BLaER1 treated with 17β-estradiol and CSF1 and Interleukin-3, amounts not matched to agents 10 nM and 100 nM (cell line): ENCODE data around the gene CALM3.
"Not testable (repeated sequence)": the region's sequence is repeated elsewhere in the genome, so short reads cannot be mapped to it uniquely, and the experiment has no call there.

Source experiments
- H3K27ac ChIP-seq, 11 experiments: shearing (Covaris generic); formaldehyde crosslinking; 2 replicates each; pipeline ENCODE4 v1.8.1; 2022
- H3K27me3 ChIP-seq, 11 experiments: shearing (Covaris generic); formaldehyde crosslinking; 2 replicates each; pipeline ENCODE4 v1.8.1; 2022
- H3K36me3 ChIP-seq, 11 experiments: shearing (Covaris generic); formaldehyde crosslinking; 2 replicates each; pipeline ENCODE4 v1.8.1; 2022
- H3K4me1 ChIP-seq, 10 experiments: shearing (Covaris generic); formaldehyde crosslinking; 2 replicates each; pipeline ENCODE4 v1.8.1; 2022
- H3K4me2 ChIP-seq, 11 experiments: shearing (Covaris generic); formaldehyde crosslinking; 2 replicates each; pipeline ENCODE4 v1.8.1; 2022
- H3K4me3 ChIP-seq, 10 experiments: shearing (Covaris generic); formaldehyde crosslinking; 2 replicates each; pipeline ENCODE4 v1.8.1; 2022
- H3K9ac ChIP-seq, 11 experiments: shearing (Covaris generic); formaldehyde crosslinking; 2 replicates each; pipeline ENCODE4 v1.8.1; 2022
- H3K9me3 ChIP-seq, 11 experiments: shearing (Covaris generic); formaldehyde crosslinking; replicated peaks in 1 of 11; 2 replicates each; pipeline ENCODE4 v1.8.1; 2022
- H4K20me1 ChIP-seq, 11 experiments: shearing (Covaris generic); formaldehyde crosslinking; 2 replicates each; pipeline ENCODE4 v1.8.1; 2022
- Cebpa-rat ChIP-seq, 11 experiments: shearing (Covaris generic); IDR thresholded peaks; 2 replicates each; pipeline ENCODE4 v1.8.1; 2022

CALM3 gene

GRCh38 chr19:46621191-46622117, 20.3 kb downstream of the CALM3 start:
- peak overlapping the region in 10 of 11 experiments; percentile 1 to 79 (median 56); a peak in 13 of 22 replicates for H3K27ac ChIP-seq
- peaks cover 0 to 16% (median 0%) of the 10 kb centered on the region in 11 experiments; a peak in 4 of 22 replicates for H3K36me3 ChIP-seq
- peak overlapping the region; percentile 60 to 100 (median 90) for H3K4me2 ChIP-seq
- H3K27me3 ChIP-seq, result no peaks in the 10 kb centered on the region
- H3K4me1 ChIP-seq, result peaks cover 87 to 100% (median 96%) of the 10 kb centered on the region in 10 experiments
- H4K20me1 ChIP-seq, result peaks cover 0 to 11% (median 0%) of the 10 kb centered on the region in 11 experiments; a peak in 3 of 22 replicates
- TF ChIP-seq Cebpa-rat (IDR thresholded peaks at IDR 0.05), result no peak
- H3K9me3 ChIP-seq, result no peaks in the 10 kb centered on the region
- H3K9ac ChIP-seq, result peak overlapping the region in 10 of 11 experiments; percentile 13 to 77 (median 55); a peak in 16 of 22 replicates
- H3K4me3 ChIP-seq, result peak overlapping the region in 4 of 10 experiments; percentile 46 to 68 (median 56); a peak in 7 of 20 replicates

DNA sequence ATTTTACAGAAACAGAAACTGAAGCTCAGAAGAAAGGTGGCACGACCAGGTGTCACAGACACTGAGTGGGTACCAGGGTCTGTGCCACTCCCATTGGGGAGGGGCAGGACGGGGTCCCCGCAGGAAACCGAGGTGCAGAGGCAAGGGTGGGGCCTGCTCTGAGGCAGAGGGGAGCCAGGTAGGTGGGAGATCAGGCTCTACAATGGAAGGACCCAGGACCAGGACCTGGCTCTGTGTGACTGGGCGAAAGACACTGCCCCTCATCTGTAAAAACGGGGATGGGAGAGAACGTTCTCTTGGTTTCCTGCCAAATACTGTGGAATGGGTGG, 21.0 kb downstream of the CALM3 start:
- H3K4me2 ChIP-seq, result peak overlapping the region in 10 of 11 experiments; percentile 60 to 100 (median 92); a peak in 17 of 22 replicates
- H3K27ac ChIP-seq, result peak overlapping the region in 7 of 11 experiments; percentile 25 to 79 (median 64); a peak in 9 of 22 replicates
- H3K4me1 ChIP-seq, result peaks cover 87 to 100% (median 96%) of the 10 kb centered on the region in 10 experiments
- H3K36me3 ChIP-seq, result peaks cover 0 to 16% (median 0%) of the 10 kb centered on the region in 11 experiments; a peak in 4 of 22 replicates
- peak overlapping the region in 4 of 10 experiments; percentile 46 to 68 (median 56); a peak in 7 of 20 replicates for H3K4me3 ChIP-seq
- TF ChIP-seq Cebpa-rat (IDR thresholded peaks at IDR 0.05), result no peak
- H3K9me3 ChIP-seq, result no peaks in the 10 kb centered on the region
- H3K9ac ChIP-seq, result peak overlapping the region in 7 of 11 experiments; percentile 31 to 77 (median 56); a peak in 13 of 22 replicates
- H4K20me1 ChIP-seq, result peaks cover 0 to 6% (median 0%) of the 10 kb centered on the region in 11 experiments; a peak in 2 of 22 replicates
- no peaks in the 10 kb centered on the region for H3K27me3 ChIP-seq

DNA sequence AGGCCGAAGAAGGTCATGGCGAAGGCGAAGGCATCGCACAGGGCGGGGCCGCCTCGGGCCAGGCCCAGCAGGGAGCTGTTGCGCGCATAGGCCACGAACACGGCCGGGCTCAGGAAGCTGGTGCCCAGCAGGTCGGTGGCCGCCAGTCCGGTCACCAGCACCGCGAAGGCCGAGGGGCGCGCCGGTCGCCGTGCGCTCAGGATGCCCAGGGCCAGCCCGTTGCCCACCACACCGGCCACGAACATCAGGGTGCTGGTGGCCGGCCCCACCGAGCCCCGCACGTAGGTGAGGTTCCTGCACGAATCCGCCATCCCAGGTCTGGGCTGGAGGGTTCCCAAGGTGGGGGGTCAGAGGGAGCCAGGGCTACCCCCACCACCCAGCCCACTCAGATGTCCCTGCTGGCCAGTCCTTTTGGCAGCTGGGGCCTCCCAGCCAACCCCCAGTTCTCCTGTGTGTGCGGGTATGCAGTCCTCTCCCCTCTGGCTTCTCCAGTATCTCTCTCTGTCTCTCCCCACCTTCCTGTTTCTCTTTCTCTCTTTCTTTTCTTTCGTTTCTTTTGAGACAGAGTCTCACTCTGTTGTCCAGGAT, 22.9 kb downstream of the CALM3 start:
- Histone ChIP-seq H3K9me3 (no peaks in the 10 kb centered on the region), H3K9ac (peak overlapping the region in 10 of 11 experiments; percentile 9 to 77 (median 68); a peak in 18 of 22 replicates), H3K27ac (peak overlapping the region in 10 of 11 experiments; percentile 6 to 79 (median 66); a peak in 17 of 22 replicates), H3K36me3 (peaks cover 0 to 16% (median 0%) of the 10 kb centered on the region in 11 experiments; a peak in 4 of 22 replicates), H3K4me3 (peak overlapping the region in 7 of 10 experiments; percentile 43 to 68 (median 53); a peak in 14 of 20 replicates), H3K4me1 (peaks cover 81 to 97% (median 89%) of the 10 kb centered on the region in 10 experiments), H3K27me3 (no peaks in the 10 kb centered on the region), H3K4me2 (peak overlapping the region; percentile 79 to 100 (median 89)), H4K20me1 (0 out of 22 replicates have a peak, but pooled peaks cover 0 to 6% (median 0%) of the 10 kb centered on the region in 11 experiments)
- no peak for TF ChIP-seq Cebpa-rat (IDR thresholded peaks at IDR 0.05)

GRCh38 chr19:46624958-46625661, 24.0 kb downstream of the CALM3 start, which contains the start of gene PTGIR:
Gene PTGIR (minus strand): TSS chr19:46625089. CDS start chr19:46624225, 864 bp downstream.
- peak within 1 kb of the TSS; percentile 46 to 79 (median 71); a peak in 20 of 22 replicates for H3K27ac ChIP-seq
- H3K27me3 ChIP-seq, result no peaks in the 10 kb centered on the region
- TF ChIP-seq Cebpa-rat (IDR thresholded peaks at IDR 0.05), result no peak
- peak within 1 kb of the TSS in 10 of 11 experiments; percentile 9 to 77 (median 68); a peak in 19 of 22 replicates for H3K9ac ChIP-seq
- H4K20me1 ChIP-seq, result 0 out of 22 replicates have a peak, but pooled peaks cover 0 to 6% (median 0%) of the 10 kb centered on the region in 11 experiments
- peak within 1 kb of the TSS in 8 of 10 experiments; percentile 43 to 68 (median 52); a peak in 15 of 20 replicates for H3K4me3 ChIP-seq
- H3K4me2 ChIP-seq, result peak within 1 kb of the TSS; percentile 79 to 100 (median 89)
- H3K4me1 ChIP-seq, result peaks cover 78 to 96% (median 85%) of the 10 kb centered on the region in 10 experiments
- no peaks in the 10 kb centered on the region for H3K9me3 ChIP-seq
- H3K36me3 ChIP-seq, result peaks cover 0 to 16% (median 0%) of the 10 kb centered on the region in 11 experiments; a peak in 4 of 22 replicates

DNA sequence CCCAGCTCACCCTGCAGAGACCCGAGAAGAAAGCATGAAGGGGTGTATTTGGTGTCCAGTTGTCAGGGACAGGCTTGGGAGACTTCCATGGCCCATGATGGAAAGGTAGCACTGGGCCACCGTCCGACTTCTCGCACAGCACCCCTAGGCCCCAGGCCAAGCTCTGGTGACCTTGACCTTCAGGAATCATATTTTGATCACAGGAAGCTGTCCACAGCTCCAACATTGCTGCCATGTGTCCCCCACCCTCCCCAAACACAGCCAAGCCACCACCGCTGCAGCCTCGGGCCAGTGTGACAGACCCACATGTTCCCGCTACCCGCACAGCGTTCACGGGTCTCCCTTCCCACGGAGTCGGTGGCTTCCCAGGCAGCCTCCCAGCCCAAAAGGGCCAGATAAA, 24.6 kb downstream of the CALM3 start:
- Histone ChIP-seq H3K27ac (peak overlapping the region; percentile 46 to 79 (median 71); a peak in 20 of 22 replicates), H3K9ac (peak overlapping the region in 8 of 11 experiments; percentile 31 to 73 (median 66); a peak in 12 of 22 replicates), H3K4me2 (peak overlapping the region; percentile 79 to 100 (median 89)), H3K27me3 (no peaks in the 10 kb centered on the region), H3K4me3 (peak overlapping the region in 1 of 10 experiments; percentile 68; a peak in 1 of 20 replicates), H3K36me3 (peaks cover 0 to 14% (median 0%) of the 10 kb centered on the region in 11 experiments; a peak in 4 of 22 replicates), H3K4me1 (peaks cover 74 to 95% (median 82%) of the 10 kb centered on the region in 10 experiments), H4K20me1 (0 out of 22 replicates have a peak, but pooled peaks cover 0 to 6% (median 0%) of the 10 kb centered on the region in 11 experiments), H3K9me3 (no peaks in the 10 kb centered on the region)
- TF ChIP-seq Cebpa-rat (IDR thresholded peaks at IDR 0.05), result no peak

DNA sequence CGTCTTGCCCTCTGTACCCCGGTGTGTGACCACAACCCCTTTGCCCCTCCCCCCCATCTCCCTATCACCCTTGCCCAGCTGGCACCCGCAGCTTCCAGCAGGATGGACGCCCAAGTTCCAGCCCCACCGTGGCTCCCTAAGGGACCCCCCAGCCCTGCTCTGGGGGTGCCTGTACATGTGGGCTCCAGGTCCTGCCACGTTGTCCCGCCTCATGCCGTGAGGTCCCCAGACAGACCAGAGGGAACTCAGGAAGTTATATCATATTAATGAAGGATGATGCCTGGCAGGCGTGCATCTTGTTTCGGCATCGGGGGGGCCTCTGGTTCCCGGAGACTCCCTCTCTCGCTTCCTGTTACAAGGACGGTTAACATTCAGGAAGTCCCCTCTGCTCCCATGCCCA, 25.3 kb downstream of the CALM3 start:
- Histone ChIP-seq H3K9ac (peak overlapping the region in 9 of 11 experiments; percentile 8 to 73 (median 63); a peak in 14 of 22 replicates), H4K20me1 (0 out of 22 replicates have a peak, but pooled peaks cover 0 to 6% (median 0%) of the 10 kb centered on the region in 11 experiments), H3K27me3 (peaks cover 0 to 6% (median 0%) of the 10 kb centered on the region in 11 experiments; a peak in 1 of 22 replicates), H3K4me2 (peak overlapping the region; percentile 79 to 100 (median 89)), H3K27ac (peak overlapping the region in 10 of 11 experiments; percentile 46 to 79 (median 72); a peak in 18 of 22 replicates), H3K4me3 (peak overlapping the region in 1 of 10 experiments; percentile 4; a peak in 1 of 20 replicates), H3K36me3 (peaks cover 0 to 7% (median 0%) of the 10 kb centered on the region in 11 experiments; a peak in 3 of 22 replicates), H3K4me1 (peaks cover 73 to 95% (median 82%) of the 10 kb centered on the region in 10 experiments), H3K9me3 (no peaks in the 10 kb centered on the region)
- TF ChIP-seq Cebpa-rat (IDR thresholded peaks at IDR 0.05), result no peak

DNA sequence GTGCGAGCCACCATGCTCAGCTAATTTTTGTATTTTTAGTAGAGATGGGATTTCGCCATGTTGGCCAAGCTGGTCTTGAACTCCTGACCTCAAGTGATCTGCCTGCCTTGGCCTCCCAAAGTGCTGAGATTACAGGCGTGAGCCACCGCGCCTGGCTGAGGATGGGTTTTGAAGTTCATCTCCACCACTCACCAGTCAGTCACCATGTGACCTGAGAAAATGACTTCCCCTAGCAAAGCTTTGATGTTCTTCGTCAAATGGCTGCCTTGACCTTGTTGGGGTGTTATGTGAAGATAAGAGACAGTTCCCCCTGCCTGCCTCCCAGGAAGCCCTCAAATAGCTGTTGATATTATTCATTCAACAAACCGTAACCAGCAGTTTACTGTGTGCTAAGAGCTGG, 27.8 kb downstream of the CALM3 start:
- H3K36me3 ChIP-seq, H3K9ac ChIP-seq: not testable (repeated sequence)
- H3K4me1 ChIP-seq, result peaks cover 64 to 84% (median 72%) of the 10 kb centered on the region in 10 experiments

More for the DNA sequence above, 27.8 kb downstream of the CALM3 start:
- H3K4me2 ChIP-seq, result peak overlapping the region in 6 of 11 experiments; percentile 3 to 44 (median 16); a peak in 5 of 22 replicates
- H4K20me1 ChIP-seq, H3K27ac ChIP-seq, H3K9me3 ChIP-seq, H3K4me3 ChIP-seq: not testable (repeated sequence)
- H3K27me3 ChIP-seq, result peaks cover 0 to 23% (median 10%) of the 10 kb centered on the region in 11 experiments; a peak in 10 of 22 replicates
